Stimulated activated CD4-positive, alpha-beta T cell treated with anti-CD3 and anti-CD28 coated beads, Interleukin-15, amount 100 ng/mL, for 24 hours (primary cell): Measurements from ENCODE around the gene FBXO15.

ENCODE experiments used
- DNase-seq: peaks from one replicate; pipeline ENCODE4 v3.0.0-alpha.2; 2020

The FBXO15 gene, protein sequence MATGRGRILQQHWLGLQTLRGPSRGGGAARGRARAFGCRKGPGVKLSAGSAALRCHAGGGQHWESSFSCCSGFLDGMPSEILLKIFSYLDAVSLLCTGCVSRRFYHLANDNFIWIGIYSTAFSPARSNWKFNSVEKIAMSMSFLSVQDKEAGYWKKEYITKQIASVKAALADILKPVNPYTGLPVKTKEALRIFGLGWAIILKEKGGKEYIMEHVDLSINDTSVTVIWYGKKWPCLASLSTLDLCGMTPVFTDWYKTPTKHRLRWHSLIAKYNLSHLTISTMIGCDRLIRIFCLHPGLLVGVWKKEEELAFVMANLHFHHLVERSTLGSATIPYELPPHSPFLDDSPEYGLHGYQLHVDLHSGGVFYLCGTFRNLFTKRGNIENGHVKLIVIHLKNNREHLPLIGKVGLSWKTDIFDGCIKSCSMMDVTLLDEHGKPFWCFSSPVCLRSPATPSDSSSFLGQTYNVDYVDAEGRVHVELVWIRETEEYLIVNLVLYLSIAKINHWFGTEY

DNA sequence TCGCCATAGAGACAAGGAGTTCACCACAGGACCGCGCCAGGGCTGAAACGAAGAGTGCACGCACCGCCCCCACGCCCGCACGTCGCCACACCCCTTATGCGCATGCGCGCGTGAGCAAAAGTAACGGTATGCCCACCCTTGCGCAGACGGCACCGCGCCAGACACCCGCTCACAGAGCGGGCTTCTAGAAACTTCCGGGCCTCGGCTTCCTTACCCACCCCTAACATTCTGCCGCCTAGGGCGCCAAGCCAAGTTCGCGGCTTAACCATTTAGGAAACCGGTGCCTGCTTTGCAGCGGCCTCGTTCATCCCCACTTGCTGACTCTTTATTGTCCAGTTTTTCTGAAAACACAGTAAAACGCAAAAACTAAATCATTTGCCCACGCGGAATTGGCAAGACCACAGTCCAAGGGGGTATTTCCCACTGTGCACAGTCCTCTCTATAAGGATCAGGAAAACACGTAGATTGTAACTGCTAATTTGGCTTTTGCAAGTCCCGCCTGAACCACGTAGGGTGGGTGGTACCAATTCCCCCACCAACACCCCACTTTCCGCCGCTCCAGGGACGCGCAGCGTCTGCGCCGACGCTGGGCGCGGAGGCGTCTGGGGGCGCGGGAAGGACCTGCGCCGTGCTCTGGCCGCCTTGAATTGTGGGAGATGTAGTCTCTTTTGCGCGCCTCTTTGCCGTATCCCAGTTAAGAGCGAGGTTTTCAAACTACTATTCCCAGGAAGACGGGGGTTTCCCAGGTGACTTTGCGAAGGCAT lies at the start of gene FBXO15, which contains the start of gene TIMM21:
TSS of gene FBXO15 (minus strand) at position 56 of the 764 bp plus-strand sequence. CDS start at position 7, 49 bp downstream.
TSS of gene TIMM21 (plus strand) at position 745 of the 764 bp plus-strand sequence. CDS start 286 bp downstream, outside the sequence.
- peak; percentile 97 for DNase-seq

DNA sequence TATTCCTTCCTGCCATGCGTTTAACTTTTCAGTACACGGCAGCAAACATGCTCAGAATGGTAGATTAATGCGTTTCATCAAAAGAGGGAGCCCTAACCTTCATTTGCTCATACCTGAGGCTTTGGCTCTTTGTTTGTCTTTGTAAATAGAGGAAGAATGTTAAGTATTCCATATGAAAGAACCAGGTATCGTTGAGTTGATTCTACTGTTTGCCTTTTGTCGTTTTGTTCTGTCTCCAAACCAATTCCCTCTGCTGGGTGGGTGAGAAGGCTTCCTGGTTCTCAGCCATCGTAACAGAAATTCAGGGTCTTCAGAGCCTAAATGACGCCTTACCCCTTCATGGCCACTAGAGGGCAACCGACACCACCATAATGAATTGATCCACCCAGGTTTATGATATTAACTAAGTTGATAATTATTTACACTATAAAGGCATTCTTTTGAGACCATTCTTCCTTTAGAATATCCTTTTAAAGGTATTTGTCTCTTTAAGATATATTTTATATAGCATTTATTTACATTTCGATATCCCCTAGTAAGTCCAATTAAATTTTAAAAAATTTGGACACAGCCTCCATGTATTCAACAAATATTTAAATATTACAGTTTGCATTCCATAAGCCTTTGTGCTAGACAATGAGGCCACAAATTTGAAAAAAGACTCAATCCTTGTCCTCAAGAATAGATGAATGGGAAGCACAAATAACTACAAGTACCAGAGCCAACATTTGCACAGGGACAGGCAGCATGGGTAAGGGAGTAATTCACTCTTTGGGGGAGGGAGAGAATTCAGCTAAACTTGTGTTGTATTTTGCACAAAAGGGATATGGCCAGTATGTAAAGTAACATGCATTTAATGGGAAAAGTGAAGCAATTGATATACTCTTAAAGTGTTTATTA lies 48.8 kb upstream of the FBXO15 start:
- peak; percentile 42 for DNase-seq

DNA sequence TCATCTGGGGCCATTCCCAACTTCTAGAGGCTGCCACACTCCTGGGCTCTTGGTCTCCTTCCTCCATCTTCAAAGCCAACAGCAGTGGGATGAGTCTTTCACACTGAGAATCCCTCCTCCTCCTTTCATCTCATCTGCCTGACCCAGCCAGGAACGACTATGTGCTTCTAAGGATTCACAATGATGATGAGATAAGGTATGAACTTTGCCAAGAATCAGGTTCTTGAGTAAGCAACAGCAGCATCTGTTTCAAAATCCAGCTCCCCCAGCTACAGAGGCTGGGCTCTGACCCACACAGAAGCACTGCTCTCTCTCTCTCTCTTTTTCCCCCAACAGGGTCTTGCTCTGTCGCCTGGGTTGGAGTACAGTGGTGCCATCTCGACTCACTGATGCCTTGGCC lies 47.1 kb upstream of the FBXO15 start:
- no peak for DNase-seq

DNA sequence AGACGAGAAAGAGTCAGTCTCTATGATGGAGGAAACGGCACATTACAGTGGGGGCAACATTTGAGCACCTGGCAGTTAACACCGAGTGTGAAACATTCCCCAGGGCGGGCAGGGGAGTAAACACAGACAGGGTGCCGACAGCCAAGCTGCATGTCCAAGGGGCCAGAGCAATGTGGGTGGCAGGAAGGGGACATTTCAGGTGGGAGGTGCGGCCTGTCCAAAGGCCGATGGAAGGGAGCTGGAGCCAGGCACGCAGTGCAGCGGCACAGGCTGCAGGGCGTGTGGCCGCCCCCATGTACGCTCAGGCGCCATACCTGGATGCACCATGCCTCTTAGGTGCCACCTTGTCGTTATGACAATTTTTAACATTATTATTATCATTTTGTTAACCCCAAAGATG lies 43.9 kb upstream of the FBXO15 start:
- no peak for DNase-seq

DNA sequence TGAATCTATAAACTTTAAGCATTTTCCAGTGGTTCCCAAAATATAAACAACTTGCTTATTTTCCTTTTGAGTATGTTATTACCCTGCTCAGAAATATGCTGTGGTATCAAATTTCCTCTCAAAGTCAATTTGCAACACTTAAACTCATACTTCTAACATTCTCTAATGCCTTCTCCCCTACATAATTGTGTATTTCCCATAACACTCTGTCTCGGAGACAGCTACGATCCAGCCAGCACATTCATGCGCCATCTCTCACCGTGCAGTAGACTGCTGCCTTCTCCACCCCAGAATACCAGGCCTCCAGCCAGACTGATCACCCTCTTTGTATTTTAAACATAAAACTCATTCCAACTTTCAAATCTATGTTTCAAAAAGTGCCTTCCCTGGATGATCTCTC lies 42.5 kb upstream of the FBXO15 start:
- DNase-seq, result no peak

DNA sequence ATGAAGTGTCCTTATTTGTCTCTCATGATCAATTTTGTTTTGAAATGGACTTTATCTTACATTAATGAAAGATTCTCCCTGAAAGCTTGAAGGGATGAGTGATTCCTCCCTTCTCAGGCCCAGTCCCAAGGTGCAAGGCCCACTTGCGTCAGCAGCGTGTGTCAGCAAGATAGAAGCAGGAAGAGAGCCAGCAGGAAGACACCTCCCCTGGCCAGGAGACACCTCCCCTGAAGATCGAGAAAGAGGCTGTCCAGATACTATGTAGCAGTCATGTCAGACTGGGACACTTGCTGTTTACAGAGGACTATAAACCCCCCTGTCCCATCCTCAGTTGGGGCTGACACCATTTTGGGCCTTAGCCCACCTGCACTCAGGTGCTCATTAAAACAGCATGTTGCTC lies 39.0 kb upstream of the FBXO15 start:
- DNase-seq, result no peak

DNA sequence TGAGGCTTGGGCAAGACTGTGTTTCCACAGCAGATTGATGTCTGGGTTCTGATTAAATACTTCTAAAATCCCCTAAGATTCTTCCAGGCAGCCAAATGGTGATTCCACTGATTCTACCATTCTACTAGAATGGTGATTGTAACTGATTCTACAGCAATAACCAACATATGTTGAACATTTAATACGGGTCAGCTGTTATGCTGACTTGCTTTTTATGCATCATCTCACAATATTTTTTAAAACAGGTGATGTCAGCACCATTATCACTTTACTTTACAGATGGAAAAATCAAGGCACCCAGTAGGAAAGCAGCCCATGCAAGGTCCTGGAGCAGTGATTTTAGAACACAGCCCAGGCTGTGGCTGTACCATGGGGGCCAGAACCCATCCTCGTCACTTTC lies 38.2 kb upstream of the FBXO15 start:
- no peak for DNase-seq

DNA sequence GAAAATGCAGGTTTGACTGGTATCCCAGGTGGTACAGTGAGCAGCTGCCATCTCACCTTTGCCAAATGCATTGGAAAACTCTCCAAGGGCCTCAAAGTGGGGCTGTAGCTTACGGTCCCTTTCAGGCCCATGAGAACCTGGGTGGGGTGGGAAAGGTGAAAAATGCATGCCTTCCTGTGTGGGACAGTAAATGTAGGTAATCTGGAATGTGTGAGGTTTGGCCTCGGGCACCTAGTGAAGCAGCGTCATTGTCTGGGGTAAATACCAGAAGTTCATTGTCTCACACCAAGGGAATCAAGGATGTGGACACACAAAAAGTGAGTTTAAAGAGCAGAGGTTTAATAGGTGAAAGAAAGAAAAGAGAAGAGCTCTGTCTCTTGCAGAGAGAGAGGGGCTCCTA lies 37.2 kb upstream of the FBXO15 start:
- DNase-seq, result no peak

DNA sequence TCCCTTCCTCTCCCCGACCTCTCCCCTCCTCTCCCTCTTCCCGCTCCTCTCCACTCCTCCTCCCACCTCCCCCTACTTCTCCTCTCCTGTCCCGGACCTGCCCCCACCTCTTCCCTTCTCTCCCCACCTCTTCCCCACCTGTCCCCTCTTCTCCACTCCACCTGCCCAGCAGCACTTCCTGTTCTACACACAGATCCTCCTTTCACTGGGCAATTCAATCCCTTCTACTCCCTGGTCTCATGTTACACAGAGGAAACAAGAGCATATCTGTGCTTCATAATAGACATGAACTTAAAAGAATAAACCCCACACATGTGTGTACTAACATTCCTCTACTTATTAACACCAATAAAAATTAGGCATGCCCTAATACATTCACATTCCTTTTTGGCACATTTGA lies 35.5 kb upstream of the FBXO15 start:
- no peak for DNase-seq

DNA sequence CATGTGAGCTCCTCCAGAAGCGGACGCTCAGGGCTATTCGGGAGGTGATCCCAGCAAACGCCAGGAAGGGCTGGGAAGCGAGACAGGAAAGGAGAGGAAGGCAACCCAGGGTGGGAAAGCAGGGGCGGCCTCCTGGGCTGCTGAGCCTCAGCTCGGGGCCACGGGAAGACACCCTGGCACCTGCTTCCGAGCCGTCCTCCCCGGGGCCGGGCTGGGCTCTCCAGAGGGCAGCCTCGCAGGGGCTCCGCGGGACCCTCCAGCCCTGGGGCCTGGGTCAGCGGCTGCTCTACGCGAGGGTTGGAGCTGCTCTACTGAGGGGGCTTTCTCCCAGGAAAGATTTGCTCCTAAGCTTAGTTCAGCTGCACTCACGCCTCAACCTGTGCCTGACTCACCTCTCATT lies 34.7 kb upstream of the FBXO15 start:
- DNase-seq, result no peak

DNA sequence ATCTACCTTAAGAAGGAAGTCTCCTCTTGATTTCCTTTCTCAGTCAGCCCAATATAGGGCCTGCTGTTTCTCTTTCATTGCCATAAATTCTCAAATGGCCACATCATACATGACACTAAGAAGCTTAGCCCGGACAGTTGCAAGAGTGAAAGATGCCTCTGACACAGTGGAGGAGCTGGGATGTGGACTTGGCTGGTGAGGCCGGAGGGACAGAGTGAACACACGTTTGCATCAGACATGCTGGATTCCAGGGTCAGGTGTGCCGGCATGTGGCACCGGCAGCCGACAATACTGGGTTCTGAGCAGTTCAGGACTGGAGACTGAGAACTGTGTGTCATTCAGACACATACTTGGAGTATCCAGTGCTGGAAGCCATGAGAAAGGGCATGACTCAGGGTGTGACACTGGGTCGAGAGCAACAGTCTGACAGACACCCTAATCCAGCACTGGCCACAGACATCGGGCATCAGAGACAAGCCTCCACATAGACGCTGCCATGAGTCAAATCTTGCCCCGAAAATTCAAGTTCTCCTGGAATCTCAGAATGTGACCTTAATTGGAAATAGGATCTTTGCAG lies 32.1 kb upstream of the FBXO15 start:
- no peak for DNase-seq

DNA sequence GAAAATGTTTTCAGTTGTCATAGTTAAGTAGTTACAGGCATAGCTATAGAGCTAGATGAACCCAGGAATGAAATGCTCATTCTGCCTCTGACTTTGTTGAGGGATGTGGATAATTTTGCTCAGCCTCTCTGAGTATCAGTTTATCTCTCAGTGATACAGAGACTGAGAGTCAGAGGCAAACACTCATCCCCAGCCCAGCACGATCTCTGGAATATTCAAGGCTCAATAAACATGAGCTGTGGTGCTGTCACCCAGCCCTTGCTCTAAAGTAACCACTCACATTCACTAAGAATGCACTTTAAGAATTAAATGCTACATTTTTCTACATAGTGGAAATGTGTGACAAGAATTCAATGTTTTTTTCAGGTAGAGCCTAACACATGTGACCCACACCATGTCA lies 31.2 kb upstream of the FBXO15 start:
- no peak for DNase-seq

DNA sequence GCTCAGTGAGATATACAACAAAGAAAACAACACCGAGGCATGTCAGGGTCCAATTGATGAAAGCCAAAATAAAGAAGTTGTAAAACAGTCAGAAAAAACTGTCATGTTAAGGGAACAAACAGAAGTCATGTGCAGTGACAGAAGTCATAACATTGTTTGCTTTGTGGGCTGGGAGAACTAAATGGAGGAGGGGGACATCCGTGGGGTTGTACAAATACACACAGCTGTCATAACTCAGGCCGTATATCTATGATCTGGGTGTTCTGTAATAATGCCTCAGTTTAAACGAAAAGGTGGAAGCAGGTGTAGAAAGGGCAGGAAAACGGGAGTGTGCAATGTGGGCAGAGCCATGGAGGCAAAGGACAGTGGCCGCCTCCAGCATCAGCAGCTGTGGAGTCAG lies 28.0 kb upstream of the FBXO15 start:
- no peak for DNase-seq

DNA sequence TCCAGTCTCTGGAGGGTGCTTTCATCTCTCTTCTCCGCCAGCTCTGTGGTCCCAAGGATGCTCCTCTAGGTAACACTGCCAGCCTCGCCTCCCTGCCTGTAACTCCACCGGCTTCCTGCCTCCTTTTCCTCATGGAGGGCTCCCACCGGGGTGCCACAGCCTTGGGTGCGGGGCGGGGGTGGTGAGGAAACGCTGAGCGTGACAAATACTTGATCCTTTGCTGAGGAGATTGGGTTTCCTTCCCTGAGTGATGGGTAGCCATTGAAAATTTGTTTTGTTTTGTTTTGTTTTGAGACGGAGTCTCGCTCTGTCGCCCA lies 25.8 kb upstream of the FBXO15 start:
- DNase-seq, result no peak

DNA sequence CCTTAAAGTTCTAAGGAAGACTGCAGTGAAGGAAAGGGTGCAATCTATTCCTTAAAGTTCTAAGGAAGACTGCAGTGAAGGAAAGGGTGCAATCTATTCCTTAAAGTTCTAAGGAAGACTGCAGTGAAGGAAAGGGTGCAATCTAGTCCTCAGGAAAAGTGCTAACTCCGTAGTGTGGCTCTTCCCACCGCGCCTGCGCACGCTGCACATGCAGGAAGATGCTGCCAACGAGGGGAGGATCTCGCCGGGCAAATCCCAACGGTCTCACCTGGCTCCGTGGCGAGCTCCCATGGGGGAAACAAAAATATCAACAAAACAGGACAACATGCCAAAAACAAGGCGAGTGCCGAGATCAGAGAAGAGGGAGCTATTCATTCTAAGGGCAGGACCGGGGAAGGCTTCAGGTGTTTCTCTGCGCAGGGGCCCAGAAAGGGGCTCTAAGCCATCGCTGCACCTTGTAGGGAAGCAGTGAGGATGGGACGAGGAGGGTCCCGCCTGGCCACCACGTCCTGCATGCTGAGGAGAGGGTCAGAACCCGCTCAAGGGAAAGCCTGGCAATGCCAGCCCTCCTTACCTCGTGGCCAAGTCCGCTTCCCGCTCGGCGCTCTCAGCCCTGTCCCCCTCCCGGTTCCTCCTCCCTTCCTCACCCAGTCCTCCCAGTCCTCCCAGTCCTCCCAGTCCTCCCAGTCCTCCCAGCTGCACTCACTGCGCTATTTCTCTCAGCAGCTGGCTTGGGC lies 25.2 kb upstream of the FBXO15 start:
- no peak for DNase-seq

DNA sequence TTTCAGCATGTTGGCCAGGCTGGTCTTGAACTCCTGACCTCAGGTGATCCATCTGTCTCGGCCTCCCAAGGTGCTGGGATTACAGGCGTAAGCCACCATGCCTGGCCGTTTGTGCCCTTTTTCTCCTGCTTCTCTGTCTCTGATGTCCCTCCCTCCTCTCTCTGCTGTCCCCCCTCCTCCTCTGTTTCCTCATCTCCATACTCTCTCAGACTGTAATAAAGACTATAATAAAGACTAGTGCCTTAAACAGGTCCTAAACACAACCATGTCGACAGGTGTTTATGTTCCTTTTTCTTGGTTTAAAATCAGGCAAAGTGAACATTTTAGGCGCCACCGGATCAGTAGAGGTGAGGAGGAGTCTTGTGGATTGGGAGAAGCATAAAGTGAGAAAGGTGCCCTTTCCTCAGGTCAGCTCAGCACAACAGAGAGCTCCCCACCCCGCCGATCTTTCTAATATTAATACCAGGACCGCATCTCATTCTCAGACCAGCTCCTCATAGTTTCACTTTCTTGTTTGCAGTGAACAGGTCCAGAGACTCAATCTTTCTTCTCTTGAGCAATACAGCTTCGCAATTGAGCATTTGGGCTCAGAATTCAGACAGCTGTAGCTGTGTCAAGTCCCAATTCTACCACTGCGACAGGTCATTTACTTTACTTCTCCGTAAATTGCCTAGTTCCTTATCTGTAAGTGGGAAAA lies 24.4 kb upstream of the FBXO15 start:
- DNase-seq, result no peak

DNA sequence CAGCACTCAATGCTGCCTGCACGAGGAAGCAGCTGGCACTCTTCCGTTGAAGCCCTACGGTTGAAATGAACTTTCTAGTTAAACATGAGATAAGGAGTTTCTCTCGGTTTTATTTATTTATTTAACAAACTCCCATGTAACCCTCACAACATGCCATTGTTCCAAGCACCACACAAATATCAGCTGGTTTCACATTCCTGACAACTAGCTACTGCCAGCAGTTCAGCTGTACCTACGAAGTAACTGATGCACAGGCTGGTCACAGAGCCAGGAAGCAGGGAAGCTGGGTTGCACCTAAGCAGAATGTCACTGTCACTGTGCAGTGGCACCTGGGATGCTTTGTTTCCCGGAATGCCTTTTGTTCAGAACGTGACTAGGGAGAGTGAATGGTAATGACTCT lies 18.8 kb upstream of the FBXO15 start:
- DNase-seq, result no peak

DNA sequence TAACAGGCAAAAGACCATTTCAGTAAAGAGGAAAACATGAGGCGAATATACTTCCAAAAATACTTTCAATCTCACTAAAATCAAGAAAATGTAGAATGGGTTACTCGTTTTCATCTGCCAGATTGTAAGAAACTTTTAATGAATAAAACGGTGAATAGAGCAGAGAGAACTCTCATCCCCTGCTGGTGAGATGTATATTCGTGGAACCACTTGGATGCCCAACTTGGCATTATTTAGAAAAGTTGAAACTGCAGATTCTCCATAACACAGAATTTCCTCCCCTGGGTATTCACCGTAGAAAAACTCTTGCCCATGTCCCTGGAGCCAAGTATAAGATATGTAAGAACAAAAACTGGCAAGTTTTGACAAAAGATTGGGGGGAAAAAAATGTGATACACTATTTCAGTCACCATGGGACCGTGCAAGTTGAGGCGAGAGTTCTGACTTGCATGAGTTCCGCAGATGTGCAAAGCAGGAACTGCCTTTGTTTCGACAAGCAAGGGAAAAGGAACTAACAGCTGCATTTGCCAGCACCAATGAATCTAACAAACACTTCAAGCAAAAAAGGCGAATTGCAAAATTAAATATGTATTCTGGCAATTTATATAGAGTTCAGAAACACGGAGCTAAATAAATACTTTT lies 15.5 kb upstream of the FBXO15 start:
- no peak for DNase-seq

DNA sequence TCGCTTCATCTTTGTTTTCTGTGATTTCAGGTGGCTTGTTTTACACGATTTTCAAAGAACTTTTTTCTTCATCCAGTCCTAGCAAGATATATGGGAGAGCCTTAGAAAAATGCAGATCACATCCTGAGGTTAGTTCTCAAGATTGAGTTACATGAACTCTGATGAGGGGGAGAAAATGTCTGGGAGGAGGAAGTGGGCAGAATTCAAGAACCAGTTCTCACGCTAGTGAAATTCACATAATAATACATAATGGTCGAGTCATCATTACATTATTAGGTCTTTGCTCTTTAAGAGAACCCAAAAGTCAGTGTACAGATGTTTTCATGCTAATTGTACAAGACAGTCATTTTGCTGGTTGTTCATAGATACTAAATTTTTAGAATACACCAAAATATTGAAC lies 7.6 kb upstream of the FBXO15 start:
- no peak for DNase-seq

DNA sequence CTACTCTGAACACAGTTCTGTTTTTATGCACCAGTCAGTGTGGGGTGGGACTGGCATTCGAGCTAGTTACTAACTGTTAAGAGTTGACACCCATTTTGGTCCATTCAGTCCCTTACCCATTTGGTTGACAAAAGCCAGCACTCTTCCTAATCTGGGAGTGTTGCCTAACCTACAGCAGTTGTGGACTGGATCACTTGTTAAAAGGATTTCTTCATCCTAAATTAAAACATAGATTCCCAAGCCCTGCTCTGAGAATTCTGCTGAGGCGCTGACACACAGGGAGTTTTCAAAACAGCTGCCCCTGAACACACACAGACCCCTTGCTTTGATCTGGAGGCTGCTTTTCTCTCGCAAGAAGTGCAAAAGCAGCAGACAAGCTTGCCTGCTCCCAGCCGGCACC lies 7.1 kb upstream of the FBXO15 start:
- no peak for DNase-seq

DNA sequence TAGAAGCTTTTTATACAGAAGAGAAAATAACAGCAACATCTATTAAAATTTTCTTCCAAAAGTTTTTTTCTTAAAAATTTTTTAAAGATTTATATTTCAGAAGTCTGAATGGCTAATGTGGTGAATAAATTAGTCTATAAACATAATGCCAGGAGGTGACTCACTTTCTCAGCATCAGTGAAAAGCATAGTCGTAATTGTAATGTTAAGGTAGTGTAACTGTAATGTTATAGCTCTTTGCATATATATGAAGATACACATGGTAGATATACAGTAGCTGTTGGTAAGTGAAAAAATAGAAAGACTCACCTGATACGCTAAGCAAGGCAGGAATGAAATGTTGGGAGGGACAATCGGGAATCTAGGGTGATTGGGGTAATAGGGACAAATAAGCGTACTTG lies 6.2 kb upstream of the FBXO15 start:
- no peak for DNase-seq
